MM.1S (cell line): ENCODE data around the gene INPP5J.

Source experiments
- DNase-seq: peaks from one replicate; pipeline ENCODE4 v3.0.0-alpha.2; 2015
- H2AFZ ChIP-seq: fragments of 300-600 bp; sonication (generic); 2 replicates; pipeline ENCODE4 v1.6.0; 2016; ENCODE audit warnings: antibody characterized with exemption, low read length
- H3F3A ChIP-seq: fragments of 300-600 bp; sonication (generic); 2 replicates; pipeline ENCODE4 v1.6.1; 2016; ENCODE audit warnings: mild to moderate bottlenecking, antibody characterized with exemption, low read length, moderate library complexity, mixed read lengths; ENCODE audit not compliant: insufficient read depth
- H3K27ac ChIP-seq: fragments of 300-600 bp; sonication (generic); 2 replicates; pipeline ENCODE4 v1.5.1; 2016; ENCODE audit warnings: mild to moderate bottlenecking, low read length
- H3K27me3 ChIP-seq: fragments of 300-600 bp; sonication (generic); replicated peaks from 2 replicates; pipeline ENCODE4 v1.6.0; 2016; ENCODE audit warnings: low read length; ENCODE audit not compliant: insufficient read depth
- H3K36me3 ChIP-seq: fragments of 300-600 bp; sonication (generic); replicated peaks from 2 replicates; pipeline ENCODE4 v1.6.1; 2016; ENCODE audit warnings: mild to moderate bottlenecking, low read length, mixed read lengths; ENCODE audit not compliant: insufficient read depth
- H3K4me1 ChIP-seq: fragments of 300-600 bp; sonication (generic); 2 replicates; pipeline ENCODE4 v1.6.1; 2016; ENCODE audit warnings: low read length, mixed read lengths
- H3K4me2 ChIP-seq: fragments of 300-600 bp; sonication (generic); 2 replicates; pipeline ENCODE4 v1.6.0; 2016; ENCODE audit warnings: low read depth, low read length
- H3K4me3 ChIP-seq: fragments of 300-600 bp; sonication (generic); 2 replicates; pipeline ENCODE4 v1.5.1; 2016; ENCODE audit warnings: low read length, mixed read lengths
- H3K79me2 ChIP-seq: fragments of 300-600 bp; sonication (generic); 2 replicates; pipeline ENCODE4 v1.6.1; 2016; ENCODE audit warnings: mixed run types, low read length, mixed read lengths
- H3K9ac ChIP-seq: fragments of 300-600 bp; sonication (generic); 2 replicates; pipeline ENCODE4 v1.6.1; 2016; ENCODE audit warnings: low read length, mixed read lengths
- H3K9me2 ChIP-seq: fragments of 300-600 bp; sonication (generic); replicated peaks from 2 replicates; pipeline ENCODE4 v1.6.1; 2016; ENCODE audit warnings: mild to moderate bottlenecking, low read length, mixed read lengths; ENCODE audit not compliant: insufficient read depth
- H3K9me3 ChIP-seq: fragments of 300-600 bp; sonication (generic); replicated peaks from 2 replicates; pipeline ENCODE4 v1.6.1; 2016; ENCODE audit warnings: mild to moderate bottlenecking, low read length, mixed read lengths; ENCODE audit not compliant: insufficient read depth
- H4K20me1 ChIP-seq: fragments of 300-600 bp; sonication (generic); 2 replicates; pipeline ENCODE4 v1.6.1; 2016; ENCODE audit warnings: mild to moderate bottlenecking, low read length, moderate library complexity, mixed read lengths; ENCODE audit not compliant: insufficient read depth
- CTCF ChIP-seq: fragments of 300-600 bp; sonication (generic); IDR thresholded peaks from 2 replicates; pipeline ENCODE4 v1.5.1; 2016; ENCODE audit warnings: antibody characterized with exemption, low read length, mixed read lengths
- EZH2 ChIP-seq: fragments of 300-600 bp; sonication (generic); optimal IDR thresholded peaks from 2 replicates; pipeline ENCODE3; 2017; ENCODE audit warnings: low read depth, mild to moderate bottlenecking, antibody characterized with exemption, low read length, mixed read lengths
- EZH2phosphoT487 ChIP-seq: fragments of 300-600 bp; sonication (generic); IDR thresholded peaks from 2 replicates; pipeline ENCODE4 v1.6.1; 2018; ENCODE audit warnings: antibody characterized with exemption, low read length

Gene INPP5J

GRCh38 chr22:31143038-31143437, 20.3 kb downstream of the INPP5J start:
- Histone ChIP-seq H3K9ac (no peak overlapping the region), H3K36me3 (no peaks in the 10 kb centered on the region), H3K27ac (no peak overlapping the region), H3K4me1 (no peaks in the 10 kb centered on the region), H3K27me3 (peaks cover 8% of the 10 kb centered on the region; the same call in 1 of the 2 replicates), H3F3A (no peaks in the 10 kb centered on the region), H3K4me3 (no peak overlapping the region), H2AFZ (no peak overlapping the region), H3K79me2 (no peaks in the 10 kb centered on the region), H3K9me2 (no peaks in the 10 kb centered on the region), H3K4me2 (no peak overlapping the region), H4K20me1 (no peaks in the 10 kb centered on the region), H3K9me3 (no peaks in the 10 kb centered on the region)
- no peak for TF ChIP-seq EZH2phosphoT487
- TF ChIP-seq CTCF, result no peak
- TF ChIP-seq EZH2, result no peak
- no peak for DNase-seq

- Histone ChIP-seq H3K9me3 (no peaks in the 10 kb centered on the region), H3K79me2 (no peaks in the 10 kb centered on the region), H2AFZ (no peak overlapping the region), H4K20me1 (no peaks in the 10 kb centered on the region), H3K27ac (no peak overlapping the region), H3K36me3 (no peaks in the 10 kb centered on the region), H3K9ac (no peak overlapping the region), H3K9me2 (no peaks in the 10 kb centered on the region), H3K27me3 (peaks cover 8% of the 10 kb centered on the region; the same call in 1 of the 2 replicates), H3K4me1 (no peaks in the 10 kb centered on the region), H3F3A (no peaks in the 10 kb centered on the region), H3K4me3 (no peak overlapping the region), H3K4me2 (no peak overlapping the region)
- DNase-seq, result no peak
- TF ChIP-seq EZH2, result no peak
- TF ChIP-seq EZH2phosphoT487, result no peak
- TF ChIP-seq CTCF, result no peak
Observed at GRCh38 chr22:31143537-31143936, 20.8 kb downstream of the INPP5J start.

GRCh38 chr22:31144223-31144622, 21.5 kb downstream of the INPP5J start:
- TF ChIP-seq CTCF, result no peak
- no peak for TF ChIP-seq EZH2phosphoT487
- TF ChIP-seq EZH2, result no peak
- Histone ChIP-seq H3K9ac (no peak overlapping the region), H3F3A (no peaks in the 10 kb centered on the region), H4K20me1 (no peaks in the 10 kb centered on the region), H3K27me3 (peaks cover 7% of the 10 kb centered on the region; the same call in 1 of the 2 replicates), H3K4me1 (no peaks in the 10 kb centered on the region), H3K27ac (no peak overlapping the region), H3K9me2 (no peaks in the 10 kb centered on the region), H3K36me3 (no peaks in the 10 kb centered on the region), H3K9me3 (no peaks in the 10 kb centered on the region), H3K79me2 (no peaks in the 10 kb centered on the region), H3K4me3 (no peak overlapping the region), H2AFZ (no peak overlapping the region), H3K4me2 (no peak overlapping the region)
- DNase-seq, result no peak
